ENCODE data around the gene GALNS.
A peak's percentile ranks its signal among the peaks of the same experiment; 100 is the strongest.
"Not testable (repeated sequence)": the region's sequence is repeated elsewhere in the genome, so short reads cannot be mapped to it uniquely, and the experiment has no call there.

GALNS gene

DNA sequence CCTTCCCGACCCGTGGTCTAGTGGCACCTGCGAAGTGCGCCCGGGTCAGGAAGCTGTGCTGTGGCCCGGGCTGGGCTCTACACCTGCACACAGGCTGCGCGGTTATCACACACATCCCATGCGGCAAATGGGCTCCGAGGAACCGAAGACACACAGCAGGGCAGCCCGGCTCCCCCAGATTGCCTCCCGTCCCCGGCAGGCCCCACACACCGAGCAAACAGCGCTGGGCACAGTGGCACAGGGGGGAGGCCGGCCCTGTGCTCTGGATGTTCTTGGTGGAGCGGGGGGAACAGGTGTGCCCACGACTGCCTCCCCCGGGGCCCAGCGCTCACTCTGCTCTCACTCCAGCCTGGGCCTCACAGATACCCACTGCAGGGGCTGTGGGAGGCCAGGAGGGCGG lies 38.6 kb upstream of the GALNS start:
- no peak for DNase-seq
- TF ChIP-seq GATA1 (IDR thresholded peaks at IDR 0.05; ENCODE audit: low read depth, low read length) (no peak), POLR2A (IDR thresholded peaks at IDR 0.05; ENCODE audit: low read length) (no peak)

GRCh38 chr16:88894681-88895300 lies 38.0 kb upstream of the GALNS start:
- no peak for DNase-seq
- TF ChIP-seq GATA1 (IDR thresholded peaks at IDR 0.05; ENCODE audit: low read depth, low read length) (no peak), POLR2A (IDR thresholded peaks at IDR 0.05; ENCODE audit: low read length) (no peak)

- not testable (repeated sequence) for DNase-seq
Measured at GRCh38 chr16:88894266-88894665, 37.5 kb upstream of the GALNS start.

- no peak for TF ChIP-seq GATA1 (IDR thresholded peaks at IDR 0.05; ENCODE audit: low read depth, low read length)
- TF ChIP-seq POLR2A (IDR thresholded peaks at IDR 0.05; ENCODE audit: low read length), result no peak
- DNase-seq, result no peak
Measured at GRCh38 chr16:88893127-88893968, 36.6 kb upstream of the GALNS start.

GRCh38 chr16:88892065-88892464 lies 35.3 kb upstream of the GALNS start:
- no peak for TF ChIP-seq POLR2A (IDR thresholded peaks at IDR 0.05; ENCODE audit: low read length)
- no peak for TF ChIP-seq GATA1 (IDR thresholded peaks at IDR 0.05; ENCODE audit: low read depth, low read length)
- DNase-seq, result no peak

- TF ChIP-seq GATA1 (IDR thresholded peaks at IDR 0.05; ENCODE audit: low read depth, low read length), result no peak
- TF ChIP-seq POLR2A (IDR thresholded peaks at IDR 0.05; ENCODE audit: low read length), result no peak
Measured at GRCh38 chr16:88891083-88891482, 34.3 kb upstream of the GALNS start.

GRCh38 chr16:88889702-88890352 lies 33.1 kb upstream of the GALNS start:
- not testable (repeated sequence) for DNase-seq

More at GRCh38 chr16:88891083-88891482, 34.3 kb upstream of the GALNS start:
- no peak for DNase-seq

DNA sequence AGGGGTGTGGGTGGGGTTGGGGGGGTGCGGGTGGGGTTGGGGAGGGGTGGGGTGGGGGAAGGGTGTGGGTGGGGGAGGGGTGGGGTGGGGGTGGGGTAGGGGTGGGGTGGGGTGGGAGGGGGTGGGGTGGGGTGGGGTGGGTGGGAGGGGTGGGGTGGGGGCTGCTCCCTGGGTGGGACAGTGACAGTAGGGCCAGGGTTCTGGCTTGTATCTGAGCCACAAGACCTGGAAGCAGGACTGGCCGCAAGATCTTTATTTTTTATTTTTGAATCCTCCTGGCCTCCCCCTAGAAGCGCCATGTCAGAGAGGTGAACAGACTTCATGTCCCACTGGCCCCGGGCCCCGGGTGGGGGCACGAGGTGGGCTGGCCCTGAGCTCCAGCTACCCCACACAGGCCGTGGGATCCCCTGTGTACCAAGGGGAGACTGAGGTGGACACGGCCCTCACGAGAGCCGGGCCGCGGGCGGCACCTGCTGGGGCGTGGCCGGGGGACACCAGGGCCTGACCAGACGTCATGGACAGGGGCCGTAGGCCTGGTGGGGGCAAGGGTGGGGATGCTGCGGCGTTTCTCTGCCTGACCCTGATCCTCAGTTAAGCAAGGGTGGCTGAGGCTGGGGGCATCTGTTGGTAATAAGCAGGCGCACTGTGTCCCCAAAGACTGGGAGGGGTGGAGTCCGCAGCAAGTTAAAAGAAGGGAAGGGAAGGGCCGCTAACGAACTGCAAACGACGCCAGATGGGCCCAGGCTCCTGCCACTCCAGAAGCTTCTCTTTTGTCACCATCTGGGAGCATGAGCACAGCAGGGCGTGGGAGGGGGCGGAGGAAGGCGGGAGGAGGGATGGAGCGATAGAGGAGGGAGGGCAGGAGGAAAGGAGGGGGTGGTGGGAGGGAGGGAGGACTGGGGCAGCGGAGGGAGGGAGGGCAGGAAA lies 32.0 kb upstream of the GALNS start:
- peak in 1 of 2 experiments; percentile 45 for DNase-seq
- no peak for TF ChIP-seq POLR2A (IDR thresholded peaks at IDR 0.05; ENCODE audit: low read length)
- no peak for TF ChIP-seq GATA1 (IDR thresholded peaks at IDR 0.05; ENCODE audit: low read depth, low read length)

DNA sequence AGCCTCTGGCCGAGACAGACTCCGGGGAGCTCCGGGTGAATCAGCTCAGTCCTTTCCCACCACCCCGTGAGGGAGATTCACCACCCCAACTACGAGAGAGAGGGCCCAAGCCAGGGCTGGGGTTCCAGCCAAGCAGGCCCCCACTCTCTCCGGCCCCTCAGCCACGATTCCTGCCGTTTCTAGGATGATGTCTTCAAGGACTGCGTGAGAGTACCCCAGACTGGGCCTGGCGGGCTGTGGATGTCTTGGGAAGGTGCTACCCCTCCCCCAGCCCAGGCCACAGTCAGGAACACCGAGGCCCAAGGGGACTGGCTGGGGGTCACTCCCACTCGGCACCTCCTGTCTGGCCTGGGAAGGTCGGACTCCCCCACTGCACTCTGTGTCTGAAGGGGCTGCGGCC lies 31.3 kb upstream of the GALNS start:
- no peak for DNase-seq
- no peak for TF ChIP-seq POLR2A (IDR thresholded peaks at IDR 0.05; ENCODE audit: low read length)
- no peak for TF ChIP-seq GATA1 (IDR thresholded peaks at IDR 0.05; ENCODE audit: low read depth, low read length)

DNA sequence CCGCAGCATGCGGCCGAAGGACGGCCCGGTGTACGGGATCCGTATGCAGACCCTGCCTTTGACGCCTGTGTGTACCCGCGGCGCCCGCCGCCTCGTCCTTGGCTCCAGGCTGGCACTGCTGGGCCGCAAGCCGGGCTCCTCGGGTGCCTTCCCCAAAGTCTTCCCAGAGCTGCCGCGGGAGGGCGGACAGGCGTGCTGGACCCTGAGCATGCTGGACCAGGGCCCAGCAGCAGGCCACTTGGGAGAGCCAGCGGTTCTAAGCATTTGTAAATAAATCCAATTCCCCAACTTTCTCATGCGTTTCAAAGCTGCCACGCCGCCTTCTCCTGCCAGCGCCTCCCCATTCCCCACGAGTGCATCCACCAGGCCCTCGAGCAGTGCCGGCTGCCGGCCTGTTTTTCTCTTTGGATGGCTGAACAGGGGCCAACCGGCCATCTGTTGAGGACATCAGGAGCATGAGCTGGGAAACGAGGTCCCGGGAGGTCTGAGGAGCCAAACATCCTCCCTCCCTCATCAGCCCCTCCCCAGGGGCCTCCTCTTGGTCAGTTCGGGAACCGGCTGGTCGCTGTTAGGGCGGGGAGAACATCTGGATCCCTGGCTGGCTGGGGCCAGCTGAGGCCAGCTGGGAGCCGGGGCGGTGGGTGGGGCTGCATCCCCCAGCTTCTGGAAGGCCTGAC lies 30.2 kb upstream of the GALNS start:
- TF ChIP-seq GATA1 (IDR thresholded peaks at IDR 0.05; ENCODE audit: low read depth, low read length), result no peak
- DNase-seq, result no peak

GRCh38 chr16:88886420-88886844 lies 29.7 kb upstream of the GALNS start:
- no peak for TF ChIP-seq GATA1 (IDR thresholded peaks at IDR 0.05; ENCODE audit: low read depth, low read length)
- TF ChIP-seq POLR2A (IDR thresholded peaks at IDR 0.05; ENCODE audit: low read length), result no peak
- DNase-seq, result no peak

- TF ChIP-seq POLR2A (IDR thresholded peaks at IDR 0.05; ENCODE audit: low read length) (no peak), GATA1 (IDR thresholded peaks at IDR 0.05; ENCODE audit: low read depth, low read length) (no peak)
Measured at GRCh38 chr16:88885693-88886280, 29.0 kb upstream of the GALNS start.

More at GRCh38 chr16:88885693-88886280, 29.0 kb upstream of the GALNS start:
- no peak for DNase-seq
